A673 (cell line): ENCODE results near the gene PLIN5.

Experiments used
- CTCF ChIP-seq: fragments of 300-800, 200-600 bp; sonication (generic); conservative IDR thresholded peaks from 2 replicates; pipeline ENCODE4 v1.5.1; 2017; ENCODE audit warnings: low read depth, mild to moderate bottlenecking, antibody characterized with exemption, low read length, moderate library complexity, mixed read lengths
- EZH2 ChIP-seq: fragments of 200-600 bp; sonication (generic); IDR thresholded peaks from 2 replicates; pipeline ENCODE4 v1.6.1; 2017; ENCODE audit warnings: borderline replicate concordance, low read depth, mild to moderate bottlenecking, mixed read lengths, antibody characterized with exemption, low read length; ENCODE audit not compliant: poor library complexity, severe bottlenecking

DNA sequence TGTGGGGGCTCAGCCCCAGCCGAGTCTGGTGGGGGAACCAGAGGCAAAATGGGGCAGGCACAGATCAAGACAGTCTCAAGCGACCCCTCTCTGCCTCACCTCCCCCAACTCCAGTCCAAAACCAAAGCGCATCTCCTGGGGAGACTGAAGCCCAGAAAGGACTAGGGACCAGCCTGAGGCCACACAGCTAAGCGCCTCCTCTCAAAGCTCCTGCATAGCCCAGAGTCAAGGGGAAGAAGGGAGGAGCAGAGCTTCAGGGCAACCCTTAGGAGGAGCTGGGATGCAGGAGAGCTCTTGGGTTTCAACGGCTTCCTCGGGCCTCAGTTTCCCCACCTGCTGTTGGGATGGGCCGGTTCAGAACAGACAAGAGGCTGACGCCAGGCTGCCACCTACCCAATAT, 44.4 kb upstream of the PLIN5 start:
- no peak for TF ChIP-seq CTCF
- TF ChIP-seq EZH2, result no peak
